ENCODE results near the gene C3orf18. TPM values are rescaled to one million over a fixed set of nuclear protein-coding genes. Genes with fewer than 3 reads are reported as not detected.

C3orf18 gene
- polyA plus RNA-seq, 1 of the 3 experiments (the other 2 are of a cell fraction), result 19.7 TPM

DNA sequence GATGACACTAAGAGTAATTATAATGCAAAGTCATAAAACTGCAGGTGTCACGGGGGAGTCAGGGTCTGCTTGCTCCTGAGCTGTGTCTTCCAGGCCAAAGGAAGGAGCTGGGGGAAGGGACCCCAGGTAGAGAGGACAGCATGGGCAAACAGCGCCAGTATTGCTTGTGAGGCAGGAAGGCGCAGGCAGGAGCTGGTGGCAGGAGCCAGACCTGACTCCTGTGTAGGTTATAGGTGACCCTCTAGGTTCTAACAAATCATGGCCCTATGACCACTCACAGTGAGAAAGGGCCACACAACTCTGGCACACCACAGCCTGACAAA, 42.2 kb upstream of the C3orf18 start:
- no peaks in the 10 kb centered on the region for H3K9me3 ChIP-seq
- no peaks in the 10 kb centered on the region for H3K27me3 ChIP-seq (ENCODE audit: insufficient read depth)
- no peak overlapping the region for H3K4me3 ChIP-seq (ENCODE audit: low read depth in 2 of 2, low read length in 1 of 2)
- peaks cover 0 to 34% of the 10 kb centered on the region in 2 experiments; a peak in 1 of 4 replicates for H3K4me1 ChIP-seq (ENCODE audit: control insufficient read depth in 1 of 2, insufficient read depth in 2 of 2, low read depth in 1 of 2, low read length in 1 of 2)
- no peaks in the 10 kb centered on the region for H3K79me2 ChIP-seq (ENCODE audit: insufficient read depth)
- H3K9me2 ChIP-seq, result no peaks in the 10 kb centered on the region
- no peak overlapping the region for H3K4me2 ChIP-seq
- POLR2A ChIA-PET, result interaction anchor here (0.8 to 1.6 kb wide), 4 partner anchors 8 to 41 kb away, joined by 3 to 7 read pairs (median 4); partner anchors contain the start of gene HEMK1
- H3F3A ChIP-seq (replicated peaks; ENCODE audit: insufficient read depth), result no peaks in the 10 kb centered on the region
- no peaks in the 10 kb centered on the region for H4K20me1 ChIP-seq (ENCODE audit: insufficient read depth)
- H3K27ac ChIP-seq (ENCODE audit: low read depth in 2 of 2, low read length in 1 of 2), result no peak overlapping the region
- 89% methylated on average over 3 of the region's 3 CpGs for WGBS (ENCODE audit: low lambda C conversion rate)
- no peak overlapping the region for H3K9ac ChIP-seq
- DNase-seq, result no peak
- H3K36me3 ChIP-seq (replicated peaks in 1 of 2; ENCODE audit: control insufficient read depth in 1 of 2, insufficient read depth in 2 of 2, low read length in 1 of 2), result peaks cover 0 to 4% of the 10 kb centered on the region in 2 experiments
- TF ChIP-seq, protein P1, sequence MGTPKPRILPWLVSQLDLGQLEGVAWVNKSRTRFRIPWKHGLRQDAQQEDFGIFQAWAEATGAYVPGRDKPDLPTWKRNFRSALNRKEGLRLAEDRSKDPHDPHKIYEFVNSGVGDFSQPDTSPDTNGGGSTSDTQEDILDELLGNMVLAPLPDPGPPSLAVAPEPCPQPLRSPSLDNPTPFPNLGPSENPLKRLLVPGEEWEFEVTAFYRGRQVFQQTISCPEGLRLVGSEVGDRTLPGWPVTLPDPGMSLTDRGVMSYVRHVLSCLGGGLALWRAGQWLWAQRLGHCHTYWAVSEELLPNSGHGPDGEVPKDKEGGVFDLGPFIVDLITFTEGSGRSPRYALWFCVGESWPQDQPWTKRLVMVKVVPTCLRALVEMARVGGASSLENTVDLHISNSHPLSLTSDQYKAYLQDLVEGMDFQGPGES (IDR thresholded peaks at IDR 0.05; ENCODE audit: low read depth, low read length), result no peak
- no peak for TF ChIP-seq TCF12 (IDR thresholded peaks at IDR 0.05)
- TF ChIP-seq TAF1 (IDR thresholded peaks at IDR 0.05; ENCODE audit: borderline replicate concordance, low read depth, low read length), result no peak
- TF ChIP-seq GABPA (IDR thresholded peaks at IDR 0.05; ENCODE audit: low read depth), result no peak
- no peak for TF ChIP-seq NRF1 (IDR thresholded peaks at IDR 0.05; ENCODE audit: low read depth, low read length)
- CTCF ChIA-PET, result interaction anchor here (1.0 to 25.1 kb wide), 7 partner anchors 7 to 336 kb away, joined by 3 to 648 read pairs (median 5); partner anchors contain the start of genes C3orf18 and HEMK1
- H2AFZ ChIP-seq (ENCODE audit: low read depth), result no peak overlapping the region

DNA sequence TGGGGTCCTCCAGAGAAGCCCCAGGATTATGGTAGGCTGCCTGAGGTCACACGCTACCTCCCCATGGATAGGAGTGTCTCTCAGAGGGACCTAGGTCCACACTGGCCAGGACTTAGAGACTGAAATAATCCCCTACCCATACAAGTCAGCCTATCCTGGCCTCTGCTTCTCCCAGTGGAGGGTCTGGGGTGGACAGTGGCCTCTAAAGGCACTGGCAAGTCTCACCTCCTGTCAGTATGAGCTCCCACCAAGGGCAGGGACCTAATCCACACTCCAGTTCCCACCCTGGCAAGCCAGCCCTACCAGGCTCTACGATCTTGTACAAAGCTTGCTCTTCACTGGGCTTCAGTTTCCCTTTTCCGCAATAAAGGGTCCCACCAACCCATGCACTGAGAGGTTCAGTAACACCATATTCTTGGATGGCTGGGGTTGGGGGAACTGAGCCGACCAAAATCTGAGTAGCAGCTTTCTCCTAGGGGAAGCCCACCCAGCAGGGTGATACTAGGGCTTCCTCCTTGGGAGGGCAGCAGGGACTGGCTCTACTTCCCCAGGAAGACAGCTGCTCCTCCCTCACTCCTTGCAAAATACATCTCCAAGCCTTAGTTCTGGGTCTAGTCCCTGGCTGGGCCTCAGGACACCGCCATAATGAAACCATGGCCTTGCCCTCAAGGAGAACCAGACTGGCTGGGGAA, 41.7 kb upstream of the C3orf18 start:
- no peak overlapping the region for H3K27ac ChIP-seq (ENCODE audit: low read depth in 2 of 2, low read length in 1 of 2)
- no peak overlapping the region for H3K4me3 ChIP-seq (ENCODE audit: low read depth in 2 of 2, low read length in 1 of 2)
- ChIA-PET CTCF (interaction anchor here (0.6 to 25.1 kb wide), 8 partner anchors 6 to 349 kb away, joined by 3 to 648 read pairs (median 5); partner anchors contain the start of genes C3orf18 and HEMK1), POLR2A (interaction anchor here (0.8 to 1.6 kb wide), 2 partner anchors 8 to 21 kb away, joined by 4 to 7 read pairs; no protein-coding TSS in a partner anchor)
- H3K9me2 ChIP-seq, result no peaks in the 10 kb centered on the region
- H2AFZ ChIP-seq (ENCODE audit: low read depth), result no peak overlapping the region
- no peaks in the 10 kb centered on the region for H3F3A ChIP-seq (replicated peaks; ENCODE audit: insufficient read depth)
- TF ChIP-seq NFIC (IDR thresholded peaks at IDR 0.05; ENCODE audit: borderline replicate concordance), result no peak
- TF ChIP-seq RFX5 (IDR thresholded peaks at IDR 0.05; ENCODE audit: low read length), result no peak
- TF ChIP-seq RAD21 (IDR thresholded peaks at IDR 0.05; ENCODE audit: low read length), result no peak
- no peak for TF ChIP-seq JUND (IDR thresholded peaks at IDR 0.05)
- TF ChIP-seq MAX (IDR thresholded peaks at IDR 0.05; ENCODE audit: low read depth), result no peak
- H3K36me3 ChIP-seq (replicated peaks in 1 of 2; ENCODE audit: control insufficient read depth in 1 of 2, insufficient read depth in 2 of 2, low read length in 1 of 2), result peaks cover 0 to 4% of the 10 kb centered on the region in 2 experiments
- H3K27me3 ChIP-seq (ENCODE audit: insufficient read depth), result no peaks in the 10 kb centered on the region
- no peak overlapping the region for H3K4me2 ChIP-seq
- no peaks in the 10 kb centered on the region for H3K9me3 ChIP-seq
- H3K79me2 ChIP-seq (ENCODE audit: insufficient read depth), result no peaks in the 10 kb centered on the region
- no peak for DNase-seq
- 84% methylated on average over 5 of the region's 5 CpGs for WGBS (ENCODE audit: low lambda C conversion rate)
- peaks cover 0 to 34% of the 10 kb centered on the region in 2 experiments; a peak in 1 of 4 replicates for H3K4me1 ChIP-seq (ENCODE audit: control insufficient read depth in 1 of 2, insufficient read depth in 2 of 2, low read depth in 1 of 2, low read length in 1 of 2)
- H3K9ac ChIP-seq, result no peak overlapping the region
- no peaks in the 10 kb centered on the region for H4K20me1 ChIP-seq (ENCODE audit: insufficient read depth)

- ChIA-PET CTCF (interaction anchor here (0.9 to 25.1 kb wide), 5 partner anchors 8 to 348 kb away, joined by 3 to 648 read pairs (median 3); partner anchors contain the start of genes C3orf18 and HEMK1), POLR2A (no interaction called here)
- no peak overlapping the region for H3K4me3 ChIP-seq (ENCODE audit: low read depth in 2 of 2, low read length in 1 of 2)
- TF ChIP-seq JUND (IDR thresholded peaks at IDR 0.05) (no peak), CHD2 (IDR thresholded peaks at IDR 0.05; ENCODE audit: low read length, partially characterized antibody) (no peak), NRF1 (IDR thresholded peaks at IDR 0.05; ENCODE audit: low read depth, low read length) (no peak), MAX (IDR thresholded peaks at IDR 0.05; ENCODE audit: low read depth) (no peak), FOSL2 (IDR thresholded peaks at IDR 0.05; ENCODE audit: borderline replicate concordance, low read depth) (no peak), FOXJ3 (CRISPR knock-in tag; IDR thresholded peaks at IDR 0.05) (no peak)
- H3K9ac ChIP-seq, result no peak overlapping the region
- no peaks in the 10 kb centered on the region for H3K79me2 ChIP-seq (ENCODE audit: insufficient read depth)
- H3K9me2 ChIP-seq, result no peaks in the 10 kb centered on the region
- peaks cover 0 to 34% of the 10 kb centered on the region in 2 experiments; a peak in 1 of 4 replicates for H3K4me1 ChIP-seq (ENCODE audit: control insufficient read depth in 1 of 2, insufficient read depth in 2 of 2, low read depth in 1 of 2, low read length in 1 of 2)
- no peaks in the 10 kb centered on the region for H3K27me3 ChIP-seq (ENCODE audit: insufficient read depth)
- no peak overlapping the region for H3K4me2 ChIP-seq
- no peaks in the 10 kb centered on the region for H3K9me3 ChIP-seq
- H3K36me3 ChIP-seq (replicated peaks in 1 of 2; ENCODE audit: control insufficient read depth in 1 of 2, insufficient read depth in 2 of 2, low read length in 1 of 2), result peaks cover 0 to 4% of the 10 kb centered on the region in 2 experiments
- 100% methylated on average over 4 of the region's 7 CpGs for WGBS (ENCODE audit: low lambda C conversion rate)
- H3K27ac ChIP-seq (ENCODE audit: low read depth in 2 of 2, low read length in 1 of 2), result no peak overlapping the region
- no peak overlapping the region for H2AFZ ChIP-seq (ENCODE audit: low read depth)
- no peak for DNase-seq
- H4K20me1 ChIP-seq (ENCODE audit: insufficient read depth), result no peaks in the 10 kb centered on the region
- no peaks in the 10 kb centered on the region for H3F3A ChIP-seq (replicated peaks; ENCODE audit: insufficient read depth)
These were observed 40.7 kb upstream of the C3orf18 start for GRCh38 chr3:50608278-50608677.
